ENCODE measurements around the gene TXNRD3.

GRCh38 chr3:126656371-126657134 lies 1.6 kb upstream of the TXNRD3 start:
- TF ChIP-seq ZNF274 (IDR thresholded peaks at IDR 0.05; ENCODE audit: low read depth, low read length) (no peak), SUZ12 (IDR thresholded peaks at IDR 0.05; ENCODE audit: extremely low read depth, insufficient read depth, insufficient read length) (no peak)
